GM18511 (cell line): Measurements from ENCODE around the gene SCP2.

ENCODE experiments used
- ATAC-seq: cut with Tn5 transposase; IDR thresholded peaks from one replicate; pipeline ENCODE4 v1.9.1; 2021; ENCODE audit warnings: mild to moderate bottlenecking, moderate library complexity; ENCODE audit not compliant: unreplicated experiment

Gene SCP2

DNA sequence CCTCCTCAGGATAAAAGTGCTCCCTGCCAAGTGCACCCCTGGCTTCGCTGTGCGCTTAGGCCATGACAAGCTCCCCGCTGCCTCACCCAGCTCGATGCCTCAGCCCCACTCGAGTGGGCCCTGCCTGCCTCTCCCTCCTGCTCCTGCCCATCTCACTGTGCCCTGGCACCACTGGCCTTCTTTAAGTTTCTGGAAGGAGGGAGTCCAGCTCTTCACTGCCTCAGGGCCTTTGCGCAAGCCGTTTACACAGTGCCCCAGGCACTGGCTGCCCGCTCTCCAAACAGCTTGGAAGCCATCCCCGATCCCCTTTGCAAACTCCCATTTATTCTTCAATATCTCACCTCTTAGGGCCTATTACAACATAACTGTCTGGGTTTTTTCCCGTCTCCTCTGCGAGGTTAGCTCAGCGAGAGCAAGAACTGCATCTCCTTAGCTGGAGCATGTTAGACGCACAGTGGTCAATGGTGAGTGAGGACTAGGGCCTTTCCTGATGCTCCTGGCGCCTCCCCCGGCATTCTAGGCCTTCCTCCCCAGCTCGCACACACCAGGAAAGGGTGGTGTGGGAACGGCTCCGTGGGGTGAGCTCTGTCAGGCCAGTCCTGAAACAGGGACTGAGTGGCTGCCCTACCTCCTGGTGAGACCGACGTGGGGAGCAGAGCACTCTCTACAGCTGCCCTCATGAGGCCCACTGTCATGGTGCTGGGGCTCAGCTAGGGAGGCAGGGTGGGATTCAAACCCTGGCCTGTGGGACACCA lies 166.9 kb downstream of the SCP2 start:
- ATAC-seq, result no peak

DNA sequence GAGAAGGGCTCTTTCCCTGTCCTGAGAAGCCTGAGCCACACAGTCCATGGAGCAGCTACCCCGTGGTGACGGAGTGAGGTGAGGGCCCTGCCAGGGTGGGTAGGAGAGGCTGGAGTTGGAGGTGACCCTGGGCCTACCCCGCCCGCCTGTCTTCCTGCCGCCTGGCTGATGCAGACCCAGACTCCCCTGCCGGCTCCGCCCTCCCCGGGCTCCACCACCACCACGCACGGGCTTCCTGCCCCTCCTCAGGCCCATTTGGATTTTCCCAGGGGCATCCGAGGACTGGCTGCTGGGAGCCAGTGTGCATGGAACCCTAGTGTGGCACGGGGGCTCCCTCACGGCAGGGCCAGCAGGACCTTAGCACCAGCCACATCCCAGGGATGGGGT lies 167.4 kb downstream of the SCP2 start:
- ATAC-seq, result no peak
